HG03097 (cell line): Measurements from ENCODE around the gene EHBP1L1.
A peak's percentile ranks its signal among the peaks of the same experiment; 100 is the strongest.

Experiments used
- ATAC-seq: cut with Tn5 transposase; IDR thresholded peaks from one replicate; pipeline ENCODE4 v1.9.1; 2021; ENCODE audit not compliant: unreplicated experiment, low FRiP score

The EHBP1L1 gene

GRCh38 chr11:65576867-65577755 lies 1.3 kb downstream of the EHBP1L1 start:
- ATAC-seq: no peak

GRCh38 chr11:65577756-65578109 lies 1.9 kb downstream of the EHBP1L1 start:
- ATAC-seq: no peak

GRCh38 chr11:65578134-65578533 lies 2.3 kb downstream of the EHBP1L1 start:
- ATAC-seq: no peak

GRCh38 chr11:65578667-65579066 lies 2.8 kb downstream of the EHBP1L1 start:
- no peak for ATAC-seq

- ATAC-seq: no peak
Observed at GRCh38 chr11:65579291-65579690, 3.4 kb downstream of the EHBP1L1 start.

GRCh38 chr11:65580031-65580692 lies 4.3 kb downstream of the EHBP1L1 start:
- ATAC-seq: no peak

GRCh38 chr11:65580756-65581155 lies 4.9 kb downstream of the EHBP1L1 start:
- ATAC-seq: no peak

- no peak for ATAC-seq
Observed at GRCh38 chr11:65581928-65582327, 6.1 kb downstream of the EHBP1L1 start.

- no peak for ATAC-seq
Observed at GRCh38 chr11:65583589-65583988, 7.7 kb downstream of the EHBP1L1 start.

- no peak for ATAC-seq
Observed at GRCh38 chr11:65584106-65584505, 8.3 kb downstream of the EHBP1L1 start.

GRCh38 chr11:65584723-65585171 lies 8.9 kb downstream of the EHBP1L1 start:
- no peak for ATAC-seq

GRCh38 chr11:65585396-65586246 lies 9.8 kb downstream of the EHBP1L1 start:
- no peak for ATAC-seq

- ATAC-seq: no peak
Observed at GRCh38 chr11:65586247-65586630, 10.4 kb downstream of the EHBP1L1 start.

GRCh38 chr11:65586676-65587075 lies 10.8 kb downstream of the EHBP1L1 start:
- ATAC-seq: no peak

GRCh38 chr11:65588199-65589054 lies 12.6 kb downstream of the EHBP1L1 start:
- peak; percentile 67 for ATAC-seq

GRCh38 chr11:65589444-65590239 lies 13.8 kb downstream of the EHBP1L1 start:
- no peak for ATAC-seq

GRCh38 chr11:65590240-65590738 lies 14.4 kb downstream of the EHBP1L1 start:
- ATAC-seq: no peak

GRCh38 chr11:65591939-65592857 lies 16.3 kb downstream of the EHBP1L1 start:
- no peak for ATAC-seq
